Central memory CD8-positive, alpha-beta T cell (primary cell): ENCODE results near the gene KCTD21.

Experiments
- ATAC-seq: fragments of 150-1000 bp; cut with Tn5 transposase; replicated peaks from 2 replicates; pipeline ENCODE4 v1.10.0; 2022; ENCODE audit warnings: mild to moderate bottlenecking, moderate FRiP score, moderate number of reproducible peaks; ENCODE audit not compliant: poor library complexity, severe bottlenecking; ENCODE audit errors: extremely low read depth
- DNase-seq, 2 donors: peaks; one replicate each; pipeline ENCODE4 v3.0.0; 2021; ENCODE audit warnings: low spot score in 2 of 2
- H3K27ac Mint-ChIP-seq: one replicate; pipeline ENCODE4 v1.8.0; 2022; ENCODE audit warnings: low read depth, mild to moderate bottlenecking, moderate library complexity, mixed read lengths
- H3K27me3 Mint-ChIP-seq: one replicate; pipeline ENCODE4 v1.8.0; 2022; ENCODE audit warnings: mixed read lengths
- H3K36me3 Mint-ChIP-seq: one replicate; pipeline ENCODE4 v1.8.0; 2022; ENCODE audit warnings: mild to moderate bottlenecking, moderate library complexity, mixed read lengths; ENCODE audit not compliant: insufficient read depth
- H3K4me1 Mint-ChIP-seq: one replicate; pipeline ENCODE4 v1.8.0; 2022; ENCODE audit warnings: mixed read lengths
- H3K4me3 Mint-ChIP-seq: one replicate; pipeline ENCODE4 v1.8.0; 2022; ENCODE audit warnings: mild to moderate bottlenecking, moderate library complexity, mixed read lengths
- H3K9me3 Mint-ChIP-seq: one replicate; pipeline ENCODE4 v1.8.0; 2022; ENCODE audit warnings: mixed read lengths

Gene KCTD21

DNA sequence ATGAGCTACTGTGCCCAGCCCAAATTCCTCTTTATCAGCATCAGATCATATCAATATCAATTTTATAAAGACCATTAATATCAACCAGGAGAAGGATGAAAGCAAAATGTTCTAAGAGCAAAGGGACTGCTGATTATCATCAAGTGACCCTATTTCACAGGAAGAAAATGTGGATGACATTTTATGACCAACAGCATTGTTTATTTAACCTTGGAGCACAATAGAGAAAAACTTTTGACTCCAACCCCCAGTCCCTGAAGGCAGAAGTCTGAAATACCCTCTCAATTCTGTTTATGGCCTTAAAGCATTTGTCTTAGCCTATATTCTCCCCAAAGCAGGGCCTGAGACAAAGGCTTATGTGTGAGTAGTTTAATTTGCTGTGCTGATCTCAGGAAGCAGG, 37.7 kb downstream of the KCTD21 start:
- H3K27me3 Mint-ChIP-seq = no peaks in the 10 kb centered on the region
- H3K27ac Mint-ChIP-seq = no peak overlapping the region
- H3K36me3 Mint-ChIP-seq = no peaks in the 10 kb centered on the region
- no peaks in the 10 kb centered on the region for H3K9me3 Mint-ChIP-seq
- DNase-seq = no peak
- no peaks in the 10 kb centered on the region for H3K4me1 Mint-ChIP-seq
- no peak for ATAC-seq
- H3K4me3 Mint-ChIP-seq = no peak overlapping the region

GRCh38 chr11:78150346-78150745, 38.1 kb downstream of the KCTD21 start:
- no peaks in the 10 kb centered on the region for H3K36me3 Mint-ChIP-seq
- ATAC-seq = no peak
- H3K4me3 Mint-ChIP-seq = no peak overlapping the region
- H3K9me3 Mint-ChIP-seq = no peaks in the 10 kb centered on the region
- DNase-seq = no peak
- no peak overlapping the region for H3K27ac Mint-ChIP-seq
- no peaks in the 10 kb centered on the region for H3K4me1 Mint-ChIP-seq
- no peaks in the 10 kb centered on the region for H3K27me3 Mint-ChIP-seq

DNA sequence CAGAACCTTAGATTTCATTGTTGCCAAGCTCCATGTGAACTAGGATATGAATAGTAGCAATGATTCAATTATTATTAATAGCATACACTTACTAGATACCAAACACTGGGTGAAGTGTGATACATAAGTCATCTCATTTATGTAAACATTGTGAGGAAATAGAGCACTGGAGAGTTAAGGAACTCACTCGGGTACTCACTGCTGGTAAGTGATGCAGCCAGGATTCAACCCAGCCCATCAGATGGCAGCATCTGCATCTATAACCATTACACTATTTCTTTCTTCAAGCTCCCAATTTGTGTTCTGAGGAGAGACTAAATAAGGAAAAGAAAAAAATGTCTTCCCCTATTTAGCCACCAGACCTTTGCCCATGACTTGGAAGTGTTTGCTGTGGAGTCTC, 38.8 kb downstream of the KCTD21 start:
- no peaks in the 10 kb centered on the region for H3K9me3 Mint-ChIP-seq
- H3K27me3 Mint-ChIP-seq = no peaks in the 10 kb centered on the region
- no peaks in the 10 kb centered on the region for H3K4me1 Mint-ChIP-seq
- DNase-seq (no peak), ATAC-seq (no peak)
- no peak overlapping the region for H3K27ac Mint-ChIP-seq
- H3K4me3 Mint-ChIP-seq = no peak overlapping the region
- no peaks in the 10 kb centered on the region for H3K36me3 Mint-ChIP-seq

GRCh38 chr11:78147807-78148206, 40.6 kb downstream of the KCTD21 start:
- no peaks in the 10 kb centered on the region for H3K27me3 Mint-ChIP-seq
- no peak for DNase-seq
- no peaks in the 10 kb centered on the region for H3K36me3 Mint-ChIP-seq

GRCh38 chr11:78145511-78146025, 42.9 kb downstream of the KCTD21 start:
- no peak for ATAC-seq
- H3K9me3 Mint-ChIP-seq = no peaks in the 10 kb centered on the region

More at GRCh38 chr11:78147807-78148206, 40.6 kb downstream of the KCTD21 start:
- Mint-ChIP-seq H3K4me1 (no peaks in the 10 kb centered on the region), H3K27ac (peak overlapping the region; percentile 24), H3K4me3 (no peak overlapping the region), H3K9me3 (no peaks in the 10 kb centered on the region)
- no peak for ATAC-seq

DNA sequence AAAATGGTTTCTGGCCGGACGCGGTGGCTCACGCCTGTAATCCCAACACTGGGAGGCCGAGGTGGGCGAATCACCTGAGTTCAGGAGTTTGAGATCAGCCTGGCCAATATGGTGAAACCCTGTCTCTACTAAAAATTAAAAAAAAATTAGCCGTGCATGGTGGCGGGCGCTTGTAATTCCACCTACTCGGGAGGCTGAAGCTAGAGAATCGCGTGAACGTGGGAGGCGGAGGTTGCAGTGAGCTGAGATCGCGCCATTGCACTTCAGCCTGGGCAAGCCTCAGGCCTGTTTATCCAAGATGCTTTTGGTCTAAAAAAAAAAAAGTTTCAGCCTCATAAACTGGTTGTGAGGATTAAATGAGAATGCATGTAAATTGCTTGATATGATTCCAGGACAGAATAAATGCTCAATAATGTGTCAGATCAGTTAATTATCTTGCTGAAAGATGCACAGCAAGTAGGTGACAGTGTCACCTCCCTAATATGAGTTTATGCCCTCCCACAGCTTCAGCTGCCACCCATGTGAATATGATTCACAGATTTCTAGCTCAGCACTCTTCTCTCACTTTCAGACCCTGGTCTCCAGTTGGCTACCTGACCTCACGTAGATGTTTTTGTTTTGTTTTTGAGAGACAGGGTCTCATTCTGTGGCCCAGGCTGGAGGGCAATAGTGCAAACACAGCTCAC, 47.9 kb downstream of the KCTD21 start:
- Mint-ChIP-seq H3K9me3 (no peaks in the 10 kb centered on the region), H3K27ac (no peak overlapping the region), H3K4me3 (peak overlapping the region; percentile 89), H3K4me1 (peaks cover 23% of the 10 kb centered on the region), H3K27me3 (no peaks in the 10 kb centered on the region), H3K36me3 (peaks cover 7% of the 10 kb centered on the region)
- ATAC-seq (no peak), DNase-seq (no peak)

More at GRCh38 chr11:78145511-78146025, 42.9 kb downstream of the KCTD21 start:
- H3K36me3 Mint-ChIP-seq = no peaks in the 10 kb centered on the region
- peaks cover 11% of the 10 kb centered on the region for H3K4me1 Mint-ChIP-seq
- no peak for DNase-seq
- no peaks in the 10 kb centered on the region for H3K27me3 Mint-ChIP-seq
- no peak overlapping the region for H3K4me3 Mint-ChIP-seq
- no peak overlapping the region for H3K27ac Mint-ChIP-seq

DNA sequence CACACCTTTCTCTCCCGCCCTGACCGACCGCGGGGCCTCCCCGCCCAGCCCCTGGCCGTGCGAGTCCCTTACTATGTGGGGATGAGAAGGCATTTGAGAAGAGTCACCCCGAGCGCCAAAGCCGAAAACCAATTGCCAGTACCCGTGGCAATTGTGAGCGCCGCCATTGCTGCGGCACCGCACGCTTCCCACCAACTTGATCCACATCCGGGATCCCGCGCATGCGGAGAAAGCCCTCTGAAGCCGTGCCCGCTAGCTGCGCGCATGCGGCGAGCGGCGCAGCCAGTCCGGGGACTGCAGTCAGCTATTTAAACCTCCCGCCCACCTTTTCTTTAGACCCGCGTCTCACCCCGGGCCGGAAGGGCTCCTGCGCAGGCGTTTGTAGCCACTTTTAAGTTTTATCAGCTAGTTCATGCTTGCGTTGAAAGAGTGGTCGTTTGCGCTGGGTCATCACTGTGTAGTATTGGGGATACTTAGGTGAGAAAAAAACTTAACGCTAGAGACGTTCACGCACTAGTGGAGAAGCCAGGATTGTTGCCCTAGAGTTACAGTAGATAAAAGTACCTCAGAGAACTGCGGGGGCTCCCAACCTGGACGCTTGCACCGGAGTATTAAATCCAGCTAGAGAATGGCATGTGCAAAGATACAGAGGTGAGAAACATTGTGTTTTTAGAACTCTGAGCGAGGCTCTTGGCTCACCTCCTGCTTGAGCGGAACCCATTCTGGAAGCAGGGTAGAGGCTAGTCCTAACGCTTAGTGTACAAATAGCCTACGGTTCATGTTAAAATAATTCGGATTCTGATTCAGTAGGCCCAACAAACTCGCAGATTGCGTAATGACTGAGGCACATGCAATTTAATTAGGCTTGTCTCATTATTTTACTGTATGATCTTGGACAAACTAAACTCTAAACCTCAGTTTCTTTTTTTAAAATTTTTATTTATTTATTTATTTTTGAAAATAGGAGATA, 48.7 kb downstream of the KCTD21 start, which contains the start of gene ALG8:
TSS of gene ALG8 (minus strand) at position 205 of the 970 bp plus-strand sequence. CDS start at position 167, 38 bp downstream.
- H3K27me3 Mint-ChIP-seq = no peaks in the 10 kb centered on the region
- H3K9me3 Mint-ChIP-seq = no peaks in the 10 kb centered on the region
- H3K4me3 Mint-ChIP-seq = peak within 1 kb of the TSS; percentile 89
- DNase-seq (peak; percentile 96), ATAC-seq (peak; percentile 93)
- H3K4me1 Mint-ChIP-seq = peaks cover 23% of the 10 kb centered on the region
- H3K27ac Mint-ChIP-seq = peak within 1 kb of the TSS; percentile 94
- peaks cover 7% of the 10 kb centered on the region for H3K36me3 Mint-ChIP-seq

DNA sequence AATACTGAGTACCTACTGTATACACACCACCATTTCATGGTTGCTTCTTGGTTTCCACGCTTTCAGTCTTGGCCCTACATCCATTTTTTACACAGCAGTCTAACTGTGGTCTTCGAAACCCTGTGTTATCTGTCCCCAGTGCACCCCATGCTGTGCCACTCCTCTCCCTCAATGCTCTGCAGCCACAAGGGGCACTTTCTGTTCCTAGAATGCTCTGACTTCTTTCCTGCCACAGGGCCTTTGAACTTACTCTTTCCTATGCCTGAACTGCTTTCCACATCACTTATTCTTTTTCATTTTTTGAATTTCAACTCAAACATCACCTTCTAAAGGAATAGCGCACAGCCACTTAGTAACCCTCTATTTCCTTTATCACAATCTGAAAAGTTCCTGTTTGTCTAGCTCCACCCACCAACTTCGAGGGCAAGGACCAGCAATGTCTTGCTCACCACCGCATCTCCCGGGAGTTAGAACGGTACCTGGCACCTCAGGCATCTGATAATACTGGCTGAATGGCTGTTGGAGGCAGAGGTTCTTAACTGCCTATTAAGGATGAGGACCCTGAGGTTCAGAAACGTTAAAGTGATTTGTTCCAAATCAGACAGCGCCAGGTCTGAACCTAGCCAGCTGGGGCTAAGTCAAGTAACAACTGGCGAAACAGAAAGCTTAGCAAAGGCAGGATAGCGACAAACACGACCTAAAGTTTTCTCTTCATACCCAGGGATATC, 49.6 kb downstream of the KCTD21 start:
- H3K27me3 Mint-ChIP-seq = no peaks in the 10 kb centered on the region
- no peaks in the 10 kb centered on the region for H3K9me3 Mint-ChIP-seq
- DNase-seq = peak in 1 of 2 donors; percentile 16
- H3K4me3 Mint-ChIP-seq = peak overlapping the region; percentile 89
- ATAC-seq = peak; percentile 44
- H3K4me1 Mint-ChIP-seq = peaks cover 23% of the 10 kb centered on the region
- H3K27ac Mint-ChIP-seq = peak overlapping the region; percentile 94
- H3K36me3 Mint-ChIP-seq = peaks cover 7% of the 10 kb centered on the region

DNA sequence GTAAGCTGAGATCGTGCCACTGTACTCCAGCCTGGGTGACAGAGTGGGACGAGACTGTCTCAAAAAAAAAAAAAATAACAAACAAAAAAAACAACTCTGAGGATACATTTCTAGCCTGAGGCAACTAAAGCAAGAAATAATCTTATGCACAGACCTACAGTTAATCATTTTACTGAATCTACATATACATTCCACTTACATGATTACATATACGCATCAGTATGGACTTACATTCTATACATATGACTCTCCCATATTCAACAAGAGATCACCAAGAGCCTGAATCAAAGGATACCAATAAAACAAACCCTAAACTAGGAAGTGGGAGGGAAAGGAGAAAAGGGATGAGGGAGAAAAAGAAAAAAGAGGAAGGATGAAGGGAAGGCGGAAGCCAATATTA, 50.1 kb downstream of the KCTD21 start:
- ATAC-seq = no peak
- peaks cover 10% of the 10 kb centered on the region for H3K36me3 Mint-ChIP-seq
- H3K27ac Mint-ChIP-seq = peak overlapping the region; percentile 94

DNA sequence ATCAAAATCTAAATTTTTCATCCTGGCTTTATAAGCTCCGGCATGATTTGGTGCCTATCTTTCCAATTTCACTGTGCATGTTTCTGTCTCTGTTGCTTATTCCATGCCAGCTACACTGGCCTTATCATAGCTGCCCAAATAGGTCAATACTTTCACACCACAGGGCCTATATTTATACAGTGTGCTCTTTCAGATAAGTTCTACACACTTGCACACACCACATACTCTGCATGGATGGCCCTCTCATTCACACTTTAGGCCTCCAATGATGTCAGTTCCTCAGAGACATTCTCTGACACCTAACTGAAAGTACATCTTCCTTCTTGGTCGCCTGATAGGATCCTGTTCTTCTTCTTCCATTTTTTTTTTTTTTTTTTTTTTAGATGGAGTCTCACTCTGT, 56.0 kb downstream of the KCTD21 start:
- H3K27me3 Mint-ChIP-seq = no peaks in the 10 kb centered on the region
- no peak overlapping the region for H3K27ac Mint-ChIP-seq

More for the DNA sequence above, 50.1 kb downstream of the KCTD21 start:
- Mint-ChIP-seq H3K4me3 (peak overlapping the region; percentile 89), H3K9me3 (no peaks in the 10 kb centered on the region), H3K27me3 (no peaks in the 10 kb centered on the region), H3K4me1 (peaks cover 23% of the 10 kb centered on the region)
- no peak for DNase-seq

DNA sequence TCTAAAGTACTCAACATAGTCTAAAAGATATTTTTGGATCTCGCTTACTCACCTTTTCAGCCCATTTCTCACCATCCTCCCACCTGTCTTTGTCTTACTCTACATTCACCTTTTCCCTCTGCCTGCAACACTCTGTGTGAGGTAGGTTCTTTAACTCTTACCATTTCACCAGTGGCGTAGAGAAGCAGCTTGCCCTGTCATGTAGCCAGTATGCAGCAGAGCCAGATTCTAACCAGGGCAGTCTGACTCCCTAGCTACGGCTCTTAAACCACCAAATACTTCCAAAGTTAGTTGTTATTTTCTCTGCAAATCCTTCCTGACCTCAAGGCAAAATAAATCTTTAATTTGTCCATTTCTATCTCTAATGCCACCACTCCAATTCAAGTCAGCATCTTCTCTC, 56.5 kb downstream of the KCTD21 start:
- Mint-ChIP-seq H3K27me3 (no peaks in the 10 kb centered on the region), H3K27ac (no peak overlapping the region), H3K36me3 (peaks cover 6% of the 10 kb centered on the region), H3K4me1 (peaks cover 5% of the 10 kb centered on the region), H3K9me3 (no peaks in the 10 kb centered on the region), H3K4me3 (no peak overlapping the region)
- ATAC-seq (no peak), DNase-seq (no peak)

More for the DNA sequence above, 56.0 kb downstream of the KCTD21 start:
- peaks cover 8% of the 10 kb centered on the region for H3K36me3 Mint-ChIP-seq
- H3K4me1 Mint-ChIP-seq = peaks cover 5% of the 10 kb centered on the region
- DNase-seq = no peak
- no peak overlapping the region for H3K4me3 Mint-ChIP-seq
- ATAC-seq = no peak
- no peaks in the 10 kb centered on the region for H3K9me3 Mint-ChIP-seq

GRCh38 chr11:78127403-78127802, 61.0 kb downstream of the KCTD21 start:
- Mint-ChIP-seq H3K27ac (no peak overlapping the region), H3K36me3 (peaks cover 11% of the 10 kb centered on the region), H3K27me3 (no peaks in the 10 kb centered on the region), H3K9me3 (no peaks in the 10 kb centered on the region), H3K4me3 (no peak overlapping the region), H3K4me1 (peaks cover 5% of the 10 kb centered on the region)
- no peak for DNase-seq
- ATAC-seq = no peak
